Osteoblast (primary cell): ENCODE results near the gene MERTK. TPM values are rescaled to one million over a fixed set of nuclear protein-coding genes. Genes with fewer than 3 reads are reported as not detected.
A peak's percentile ranks its signal among the peaks of the same experiment; 100 is the strongest.

ENCODE experiments used
- DNase-seq: peaks from one replicate; pipeline ENCODE4 v3.0.0; 2011; ENCODE audit warnings: low spot score, mixed read lengths; ENCODE audit not compliant: insufficient read length; ENCODE audit errors: missing footprints
- H2AFZ ChIP-seq: 2 replicates; pipeline ENCODE4 v1.6.0; 2011; ENCODE audit warnings: mild to moderate bottlenecking, low read length
- H3K27ac ChIP-seq: 2 replicates; pipeline ENCODE4 v1.5.1; 2011; ENCODE audit warnings: mild to moderate bottlenecking, low read depth, low read length, moderate library complexity
- H3K27me3 ChIP-seq: 2 replicates; pipeline ENCODE4 v1.6.0; 2012; ENCODE audit warnings: mild to moderate bottlenecking, control low read depth, inconsistent platforms, low read length, moderate library complexity; ENCODE audit not compliant: insufficient read depth
- H3K36me3 ChIP-seq: 2 replicates; pipeline ENCODE4 v1.5.1; 2011; ENCODE audit warnings: mild to moderate bottlenecking, low read length, control low read depth, moderate library complexity; ENCODE audit not compliant: insufficient read depth
- H3K4me1 ChIP-seq: 2 replicates; pipeline ENCODE4 v1.5.1; 2011; ENCODE audit warnings: mild to moderate bottlenecking, low read length, control low read depth, moderate library complexity; ENCODE audit not compliant: insufficient read depth
- H3K4me2 ChIP-seq: 2 replicates; pipeline ENCODE4 v1.6.0; 2011; ENCODE audit warnings: mild to moderate bottlenecking, low read length; ENCODE audit not compliant: insufficient read depth
- H3K4me3 ChIP-seq: fragments of 200-600 bp; sonication (generic); 3 replicates; pipeline ENCODE4 v1.5.1; 2012; ENCODE audit warnings: mild to moderate bottlenecking, low read length, inconsistent platforms; ENCODE audit not compliant: insufficient read depth
- H3K79me2 ChIP-seq: 2 replicates; pipeline ENCODE4 v1.6.0; 2012; ENCODE audit warnings: mild to moderate bottlenecking, low read length, control low read depth, inconsistent platforms; ENCODE audit not compliant: insufficient read depth
- H3K9me3 ChIP-seq: 2 replicates; pipeline ENCODE4 v1.5.1; 2011; ENCODE audit warnings: low read depth, low read length, control low read depth
- H4K20me1 ChIP-seq: 2 replicates; pipeline ENCODE4 v1.6.0; 2012; ENCODE audit warnings: mild to moderate bottlenecking, low read length, control low read depth; ENCODE audit not compliant: insufficient read depth
- CTCF ChIP-seq: IDR thresholded peaks from 2 replicates; pipeline ENCODE4 v1.5.1; 2011; ENCODE audit warnings: mild to moderate bottlenecking, low read depth, low read length, moderate library complexity; ENCODE audit errors: extremely low read depth
- total RNA-seq: library from RNA; depleted of rRNA; stranded (reverse); fragments of >200 nt; gene quantifications from 2 replicates; pipeline ENCODE4 v1.2.3, GENCODE V29; 2012

The MERTK gene
- total RNA-seq, 1 donor, result 0.72 TPM

GRCh38 chr2:112018846-112019245 is 120.4 kb downstream of the MERTK start:
- peaks cover 34% of the 10 kb centered on the region for H3K27me3 ChIP-seq
- H3K79me2 ChIP-seq, result no peaks in the 10 kb centered on the region
- no peaks in the 10 kb centered on the region for H3K4me1 ChIP-seq
- TF ChIP-seq CTCF, result no peak
- no peak for DNase-seq
- no peaks in the 10 kb centered on the region for H3K36me3 ChIP-seq
- no peaks in the 10 kb centered on the region for H4K20me1 ChIP-seq
- no peak overlapping the region for H3K4me2 ChIP-seq
- H3K27ac ChIP-seq, result no peak overlapping the region
- no peak overlapping the region for H2AFZ ChIP-seq
- no peaks in the 10 kb centered on the region for H3K9me3 ChIP-seq
- H3K4me3 ChIP-seq, result no peak overlapping the region

GRCh38 chr2:112019569-112019982 is 121.2 kb downstream of the MERTK start:
- no peak overlapping the region for H3K4me3 ChIP-seq
- peaks cover 34% of the 10 kb centered on the region for H3K27me3 ChIP-seq
- no peaks in the 10 kb centered on the region for H3K79me2 ChIP-seq
- no peaks in the 10 kb centered on the region for H3K9me3 ChIP-seq
- no peak for TF ChIP-seq CTCF
- DNase-seq, result peak; percentile 29
- H4K20me1 ChIP-seq, result no peaks in the 10 kb centered on the region
- H3K4me2 ChIP-seq, result no peak overlapping the region
- no peaks in the 10 kb centered on the region for H3K36me3 ChIP-seq
- no peaks in the 10 kb centered on the region for H3K4me1 ChIP-seq
- H3K27ac ChIP-seq, result no peak overlapping the region
- H2AFZ ChIP-seq, result no peak overlapping the region

GRCh38 chr2:112020561-112020960 is 122.2 kb downstream of the MERTK start:
- H3K4me3 ChIP-seq, result no peak overlapping the region
- no peaks in the 10 kb centered on the region for H3K79me2 ChIP-seq
- no peak for TF ChIP-seq CTCF
- no peak overlapping the region for H3K4me2 ChIP-seq
- no peaks in the 10 kb centered on the region for H3K4me1 ChIP-seq
- no peaks in the 10 kb centered on the region for H3K9me3 ChIP-seq
- H3K27me3 ChIP-seq, result peaks cover 34% of the 10 kb centered on the region
- H3K36me3 ChIP-seq, result no peaks in the 10 kb centered on the region
- H4K20me1 ChIP-seq, result no peaks in the 10 kb centered on the region
- H3K27ac ChIP-seq, result no peak overlapping the region
- H2AFZ ChIP-seq, result no peak overlapping the region
- peak; percentile 21 for DNase-seq

- Histone ChIP-seq H3K36me3 (no peaks in the 10 kb centered on the region), H3K27me3 (peaks cover 34% of the 10 kb centered on the region), H3K9me3 (no peaks in the 10 kb centered on the region), H3K4me2 (no peak overlapping the region), H3K4me1 (no peaks in the 10 kb centered on the region), H2AFZ (no peak overlapping the region), H3K4me3 (no peak overlapping the region), H3K27ac (no peak overlapping the region), H3K79me2 (no peaks in the 10 kb centered on the region), H4K20me1 (no peaks in the 10 kb centered on the region)
- DNase-seq, result no peak
- no peak for TF ChIP-seq CTCF
Observed at GRCh38 chr2:112021290-112021689, 122.9 kb downstream of the MERTK start.
